Ishikawa (cell line): ENCODE measurements around the gene POR.

ENCODE experiments used
- CEBPB ChIP-seq: IDR thresholded peaks from 2 replicates; pipeline ENCODE4 v1.6.1; 2012
- CREB1 ChIP-seq: IDR thresholded peaks from 2 replicates; pipeline ENCODE4 v1.6.1; 2012; ENCODE audit warnings: low read depth
- EGR1 ChIP-seq: IDR thresholded peaks from 2 replicates; pipeline ENCODE4 v1.6.1; 2012
- EP300 ChIP-seq: IDR thresholded peaks from 2 replicates; pipeline ENCODE4 v1.6.1; 2012; ENCODE audit warnings: borderline replicate concordance
- FOXM1 ChIP-seq: IDR thresholded peaks from 2 replicates; pipeline ENCODE4 v1.6.1; 2012; ENCODE audit warnings: low read depth, borderline replicate concordance
- MAX ChIP-seq: IDR thresholded peaks from 2 replicates; pipeline ENCODE4 v1.6.1; 2012
- NFIC ChIP-seq: IDR thresholded peaks from 2 replicates; pipeline ENCODE4 v1.6.1; 2012
- RAD21 ChIP-seq: IDR thresholded peaks from 2 replicates; pipeline ENCODE4 v1.6.1; 2012; ENCODE audit warnings: low read depth
- REST ChIP-seq: IDR thresholded peaks from 2 replicates; pipeline ENCODE4 v1.6.1; 2012; ENCODE audit warnings: low read depth, mild to moderate bottlenecking
- TAF1 ChIP-seq: IDR thresholded peaks from 2 replicates; pipeline ENCODE4 v1.6.1; 2012; ENCODE audit warnings: low read depth, mild to moderate bottlenecking
- TCF12 ChIP-seq: IDR thresholded peaks from 2 replicates; pipeline ENCODE4 v1.6.1; 2012; ENCODE audit warnings: low read depth
- TEAD4 ChIP-seq: IDR thresholded peaks from 2 replicates; pipeline ENCODE4 v1.6.1; 2012
- USF1 ChIP-seq: IDR thresholded peaks from 2 replicates; pipeline ENCODE4 v1.6.1; 2012
- YY1 ChIP-seq: IDR thresholded peaks from 2 replicates; pipeline ENCODE4 v1.6.1; 2012; ENCODE audit warnings: low read depth
- ZBTB7A ChIP-seq: IDR thresholded peaks from 2 replicates; pipeline ENCODE4 v1.6.1; 2012; ENCODE audit warnings: low read depth

The POR gene

GRCh38 chr7:75875113-75876080, 39.6 kb upstream of the POR start:
- no peak for TF ChIP-seq TEAD4
- no peak for TF ChIP-seq REST
- TF ChIP-seq MAX: no peak
- no peak for TF ChIP-seq CREB1
- TF ChIP-seq USF1: no peak
- no peak for TF ChIP-seq EGR1
- no peak for TF ChIP-seq TAF1

- TF ChIP-seq EGR1 (no peak), EP300 (no peak), TEAD4 (no peak), RAD21 (no peak), YY1 (no peak), CEBPB (no peak), ZBTB7A (no peak), USF1 (no peak), CREB1 (no peak)
Observed at GRCh38 chr7:75876126-75876881, 38.7 kb upstream of the POR start.

GRCh38 chr7:75878312-75878768, 36.6 kb upstream of the POR start:
- TF ChIP-seq RAD21: no peak

- TF ChIP-seq TCF12 (peak; percentile 40; the same call in 1 of the 2 replicates), TAF1 (peak; percentile 87), RAD21 (no peak; the same call in 1 of the 2 replicates), FOXM1 (no peak), CREB1 (no peak), EGR1 (peak; percentile 94), CEBPB (no peak), YY1 (peak; percentile 92), MAX (peak; percentile 92), USF1 (no peak), ZBTB7A (no peak)
Observed at GRCh38 chr7:75878769-75879611, 36.0 kb upstream of the POR start, which contains the start of gene RHBDD2. Gene RHBDD2, plus strand, starts transcription at chr7:75879034. Its CDS starts 49 bp downstream, at chr7:75879083.

GRCh38 chr7:75879771-75880184, 35.2 kb upstream of the POR start:
- no peak for TF ChIP-seq USF1
- peak; percentile 55 for TF ChIP-seq CEBPB

- TF ChIP-seq EGR1 (no peak), RAD21 (no peak), TEAD4 (no peak), TAF1 (no peak), EP300 (no peak), YY1 (no peak), MAX (no peak), ZBTB7A (no peak), TCF12 (no peak), FOXM1 (no peak), NFIC (no peak), CREB1 (no peak), CEBPB (no peak)
Observed at GRCh38 chr7:75880242-75880641, 34.7 kb upstream of the POR start.
